ENCODE measurements around the gene DUS3L.
"Not testable (repeated sequence)": the region's sequence is repeated elsewhere in the genome, so short reads cannot be mapped to it uniquely, and the experiment has no call there.

DUS3L gene

GRCh38 chr19:5782945-5783919 lies 7.7 kb downstream of the DUS3L start:
- H3K79me2 ChIP-seq (ENCODE audit: control insufficient read depth, insufficient read depth, low read length, unreplicated experiment): no peaks in the 10 kb centered on the region
- no peaks in the 10 kb centered on the region for H3K36me3 ChIP-seq (ENCODE audit: insufficient read depth, low read length)
- H3K27ac ChIP-seq (ENCODE audit: low read depth, low read length): no peak overlapping the region
- H2AFZ ChIP-seq (ENCODE audit: low read length, unreplicated experiment): no peak overlapping the region
- no peak overlapping the region for H3K4me3 ChIP-seq (ENCODE audit: low read depth, low read length)
- no peaks in the 10 kb centered on the region for H3K27me3 ChIP-seq (ENCODE audit: insufficient read depth, low read length)
- no peaks in the 10 kb centered on the region for H3K4me1 ChIP-seq (ENCODE audit: control insufficient read depth, insufficient read depth, low read length, unreplicated experiment)

GRCh38 chr19:5782322-5782721 lies 8.6 kb downstream of the DUS3L start:
- H3K27me3 ChIP-seq (ENCODE audit: insufficient read depth, low read length): no peaks in the 10 kb centered on the region
- H3K79me2 ChIP-seq (ENCODE audit: control insufficient read depth, insufficient read depth, low read length, unreplicated experiment): no peaks in the 10 kb centered on the region
- H2AFZ ChIP-seq (ENCODE audit: low read length, unreplicated experiment): no peak overlapping the region
- no peaks in the 10 kb centered on the region for H3K36me3 ChIP-seq (ENCODE audit: insufficient read depth, low read length)
- H3K27ac ChIP-seq (ENCODE audit: low read depth, low read length): no peak overlapping the region
- no peaks in the 10 kb centered on the region for H3K4me1 ChIP-seq (ENCODE audit: control insufficient read depth, insufficient read depth, low read length, unreplicated experiment)
- H3K4me3 ChIP-seq (ENCODE audit: low read depth, low read length): no peak overlapping the region

GRCh38 chr19:5780916-5781315 lies 10.0 kb downstream of the DUS3L start:
- not testable (repeated sequence) for H3K4me1 ChIP-seq (ENCODE audit: control insufficient read depth, insufficient read depth, low read length, unreplicated experiment); H2AFZ ChIP-seq (ENCODE audit: low read length, unreplicated experiment); H3K27ac ChIP-seq (ENCODE audit: low read depth, low read length); H3K27me3 ChIP-seq (ENCODE audit: insufficient read depth, low read length); H3K36me3 ChIP-seq (ENCODE audit: insufficient read depth, low read length); H3K79me2 ChIP-seq (ENCODE audit: control insufficient read depth, insufficient read depth, low read length, unreplicated experiment); H3K4me3 ChIP-seq (ENCODE audit: low read depth, low read length)

GRCh38 chr19:5778402-5778801 lies 12.6 kb downstream of the DUS3L start:
- no peaks in the 10 kb centered on the region for H3K4me1 ChIP-seq (ENCODE audit: control insufficient read depth, insufficient read depth, low read length, unreplicated experiment)
- no peak overlapping the region for H2AFZ ChIP-seq (ENCODE audit: low read length, unreplicated experiment)
- no peaks in the 10 kb centered on the region for H3K27me3 ChIP-seq (ENCODE audit: insufficient read depth, low read length)
- no peaks in the 10 kb centered on the region for H3K79me2 ChIP-seq (ENCODE audit: control insufficient read depth, insufficient read depth, low read length, unreplicated experiment)
- H3K4me3 ChIP-seq (ENCODE audit: low read depth, low read length): no peak overlapping the region
- H3K27ac ChIP-seq (ENCODE audit: low read depth, low read length): no peak overlapping the region
- H3K36me3 ChIP-seq (ENCODE audit: insufficient read depth, low read length): no peaks in the 10 kb centered on the region

GRCh38 chr19:5775668-5776309 lies 15.2 kb downstream of the DUS3L start:
- Histone ChIP-seq H3K4me1 (ENCODE audit: control insufficient read depth, insufficient read depth, low read length, unreplicated experiment) (no peaks in the 10 kb centered on the region), H3K27ac (ENCODE audit: low read depth, low read length) (no peak overlapping the region), H3K79me2 (ENCODE audit: control insufficient read depth, insufficient read depth, low read length, unreplicated experiment) (no peaks in the 10 kb centered on the region), H2AFZ (ENCODE audit: low read length, unreplicated experiment) (no peak overlapping the region), H3K27me3 (ENCODE audit: insufficient read depth, low read length) (no peaks in the 10 kb centered on the region), H3K36me3 (ENCODE audit: insufficient read depth, low read length) (no peaks in the 10 kb centered on the region), H3K4me3 (ENCODE audit: low read depth, low read length) (no peak overlapping the region)

- no peaks in the 10 kb centered on the region for H3K27me3 ChIP-seq (ENCODE audit: insufficient read depth, low read length)
- H3K27ac ChIP-seq (ENCODE audit: low read depth, low read length): no peak overlapping the region
- H3K4me3 ChIP-seq (ENCODE audit: low read depth, low read length): no peak overlapping the region
- H3K79me2 ChIP-seq (ENCODE audit: control insufficient read depth, insufficient read depth, low read length, unreplicated experiment): no peaks in the 10 kb centered on the region
- H3K4me1 ChIP-seq (ENCODE audit: control insufficient read depth, insufficient read depth, low read length, unreplicated experiment): no peaks in the 10 kb centered on the region
- H2AFZ ChIP-seq (ENCODE audit: low read length, unreplicated experiment): no peak overlapping the region
- no peaks in the 10 kb centered on the region for H3K36me3 ChIP-seq (ENCODE audit: insufficient read depth, low read length)
Measured at GRCh38 chr19:5774921-5775320, 16.0 kb downstream of the DUS3L start.

- H2AFZ ChIP-seq (ENCODE audit: low read length, unreplicated experiment): no peak overlapping the region
- no peaks in the 10 kb centered on the region for H3K27me3 ChIP-seq (ENCODE audit: insufficient read depth, low read length)
- no peaks in the 10 kb centered on the region for H3K4me1 ChIP-seq (ENCODE audit: control insufficient read depth, insufficient read depth, low read length, unreplicated experiment)
- no peaks in the 10 kb centered on the region for H3K36me3 ChIP-seq (ENCODE audit: insufficient read depth, low read length)
- no peak overlapping the region for H3K27ac ChIP-seq (ENCODE audit: low read depth, low read length)
- H3K79me2 ChIP-seq (ENCODE audit: control insufficient read depth, insufficient read depth, low read length, unreplicated experiment): no peaks in the 10 kb centered on the region
- H3K4me3 ChIP-seq (ENCODE audit: low read depth, low read length): no peak overlapping the region
Measured at GRCh38 chr19:5773276-5773675, 17.7 kb downstream of the DUS3L start.

GRCh38 chr19:5772416-5772815 lies 18.5 kb downstream of the DUS3L start:
- no peaks in the 10 kb centered on the region for H3K4me1 ChIP-seq (ENCODE audit: control insufficient read depth, insufficient read depth, low read length, unreplicated experiment)
- no peak overlapping the region for H3K27ac ChIP-seq (ENCODE audit: low read depth, low read length)
- no peaks in the 10 kb centered on the region for H3K79me2 ChIP-seq (ENCODE audit: control insufficient read depth, insufficient read depth, low read length, unreplicated experiment)
- no peaks in the 10 kb centered on the region for H3K36me3 ChIP-seq (ENCODE audit: insufficient read depth, low read length)
- no peaks in the 10 kb centered on the region for H3K27me3 ChIP-seq (ENCODE audit: insufficient read depth, low read length)
- no peak overlapping the region for H2AFZ ChIP-seq (ENCODE audit: low read length, unreplicated experiment)
- H3K4me3 ChIP-seq (ENCODE audit: low read depth, low read length): no peak overlapping the region

- Histone ChIP-seq H2AFZ (ENCODE audit: low read length, unreplicated experiment) (no peak overlapping the region), H3K36me3 (ENCODE audit: insufficient read depth, low read length) (no peaks in the 10 kb centered on the region), H3K27ac (ENCODE audit: low read depth, low read length) (no peak overlapping the region), H3K27me3 (ENCODE audit: insufficient read depth, low read length) (no peaks in the 10 kb centered on the region), H3K4me1 (ENCODE audit: control insufficient read depth, insufficient read depth, low read length, unreplicated experiment) (no peaks in the 10 kb centered on the region), H3K79me2 (ENCODE audit: control insufficient read depth, insufficient read depth, low read length, unreplicated experiment) (no peaks in the 10 kb centered on the region), H3K4me3 (ENCODE audit: low read depth, low read length) (no peak overlapping the region)
Measured at GRCh38 chr19:5767949-5768348, 23.0 kb downstream of the DUS3L start.

- H3K4me1 ChIP-seq (ENCODE audit: control insufficient read depth, insufficient read depth, low read length, unreplicated experiment): no peaks in the 10 kb centered on the region
- H3K27me3 ChIP-seq (ENCODE audit: insufficient read depth, low read length): no peaks in the 10 kb centered on the region
- no peak overlapping the region for H3K4me3 ChIP-seq (ENCODE audit: low read depth, low read length)
- H3K27ac ChIP-seq (ENCODE audit: low read depth, low read length): no peak overlapping the region
- H3K36me3 ChIP-seq (ENCODE audit: insufficient read depth, low read length): no peaks in the 10 kb centered on the region
- H3K79me2 ChIP-seq (ENCODE audit: control insufficient read depth, insufficient read depth, low read length, unreplicated experiment): no peaks in the 10 kb centered on the region
- H2AFZ ChIP-seq (ENCODE audit: low read length, unreplicated experiment): no peak overlapping the region
Measured at GRCh38 chr19:5765220-5765619, 25.7 kb downstream of the DUS3L start.
